Gastroesophageal sphincter (tissue), 4 donors: ENCODE measurements around the gene DNAAF3. TPM values are rescaled to one million over a fixed set of nuclear protein-coding genes. Genes with fewer than 3 reads are reported as not detected.

Experiments used
- ATAC-seq: fragments of 150-250 bp; one replicate; pipeline ENCODE4 v1.9.1; 2016; ENCODE audit warnings: mild to moderate bottlenecking, moderate library complexity
- H3K27ac ChIP-seq, 4 donors: fragments of 200-600 bp; sonication (generic) in 3 of 4; 1 replicate in 3 of 4; 2 replicates in 1 of 4; pipeline ENCODE4 v1.5.1; 2016 to 2019
- H3K27me3 ChIP-seq: fragments of 200-600 bp; sonication (generic); one replicate; pipeline ENCODE4 v1.5.1; 2019
- H3K36me3 ChIP-seq, 2 donors: fragments of 200-600 bp; sonication (generic); one replicate each; pipeline ENCODE4 v1.5.1; 2019; ENCODE audit warnings: control low read depth in 1 of 2
- H3K4me1 ChIP-seq, 3 donors: fragments of 200-600 bp; sonication (generic); 1 replicate in 2 of 3; 2 replicates in 1 of 3; pipeline ENCODE4 v1.5.1; 2016 to 2019; ENCODE audit warnings: control low read depth in 2 of 3
- H3K4me3 ChIP-seq, 2 donors: fragments of 200-600 bp; sonication (generic); one replicate each; pipeline ENCODE4 v1.5.1; 2019; ENCODE audit warnings: mild to moderate bottlenecking in 1 of 2, moderate library complexity in 1 of 2
- H3K9me3 ChIP-seq, 3 donors: fragments of 200-600 bp; sonication (generic); one replicate each; pipeline ENCODE4 v1.5.1; 2017 to 2019; ENCODE audit warnings: control low read depth in 2 of 3
- EP300 ChIP-seq: sonication (generic); formaldehyde crosslinking; IDR thresholded peaks from one replicate; pipeline ENCODE4 v1.6.1; 2017; ENCODE audit warnings: antibody characterized with exemption, mild to moderate bottlenecking
- POLR2A ChIP-seq, 2 donors: fragments of 450-650 bp; IDR thresholded peaks; one replicate each; pipeline ENCODE4 v1.6.1; 2017; ENCODE audit warnings: antibody characterized with exemption in 2 of 2, mild to moderate bottlenecking in 2 of 2, moderate library complexity in 1 of 2
- POLR2AphosphoS5 ChIP-seq: sonication (generic); formaldehyde crosslinking; IDR thresholded peaks from one replicate; pipeline ENCODE4 v1.6.1; 2017; ENCODE audit warnings: antibody characterized with exemption
- WGBS, 2 donors: methylation state at CpG; one replicate each; pipeline ENCODE4 v1.1.5; 2018; ENCODE audit warnings: low coverage in 1 of 2; 5-methylcytosine and 5-hydroxymethylcytosine counted together
- total RNA-seq, 4 donors: library from RNA; depleted of rRNA; stranded (reverse); fragments of >200 nt; gene quantifications; one replicate each; pipeline ENCODE4 v1.1.0, GENCODE V29; 2016
- TF ChIP-seq, protein P1 (sequence below), 4 experiments: fragments of 200-600 bp in 2 of 4; fragments of 450-650 bp in 2 of 4; sonication (generic) in 1 of 4; IDR thresholded peaks; one replicate each; pipeline ENCODE4 v1.5.1; 2017 to 2019; ENCODE audit warnings: antibody characterized with exemption in 4 of 4, mild to moderate bottlenecking in 2 of 4, moderate library complexity in 2 of 4

Gene DNAAF3
- total RNA-seq, 4 donors from 2014 or later, result 0.42 to 0.52 TPM; not detected in 2

DNA sequence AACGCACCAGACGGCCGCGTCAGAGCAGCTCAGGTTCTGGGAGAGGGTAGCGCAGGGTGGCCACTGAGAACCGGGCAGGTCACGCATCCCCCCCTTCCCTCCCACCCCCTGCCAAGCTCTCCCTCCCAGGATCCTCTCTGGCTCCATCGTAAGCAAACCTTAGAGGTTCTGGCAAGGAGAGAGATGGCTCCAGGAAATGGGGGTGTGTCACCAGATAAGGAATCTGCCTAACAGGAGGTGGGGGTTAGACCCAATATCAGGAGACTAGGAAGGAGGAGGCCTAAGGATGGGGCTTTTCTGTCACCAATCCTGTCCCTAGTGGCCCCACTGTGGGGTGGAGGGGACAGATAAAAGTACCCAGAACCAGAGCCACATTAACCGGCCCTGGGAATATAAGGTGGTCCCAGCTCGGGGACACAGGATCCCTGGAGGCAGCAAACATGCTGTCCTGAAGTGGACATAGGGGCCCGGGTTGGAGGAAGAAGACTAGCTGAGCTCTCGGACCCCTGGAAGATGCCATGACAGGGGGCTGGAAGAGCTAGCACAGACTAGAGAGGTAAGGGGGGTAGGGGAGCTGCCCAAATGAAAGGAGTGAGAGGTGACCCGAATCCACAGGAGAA lies 50.9 kb downstream of the DNAAF3 start:
- peak overlapping the region; percentile 90 to 98 (median 97) for H3K27ac ChIP-seq
- H3K4me1 ChIP-seq, result peaks cover 0 to 69% (median 45%) of the 10 kb centered on the region in 3 donors
- TF ChIP-seq, protein P1, sequence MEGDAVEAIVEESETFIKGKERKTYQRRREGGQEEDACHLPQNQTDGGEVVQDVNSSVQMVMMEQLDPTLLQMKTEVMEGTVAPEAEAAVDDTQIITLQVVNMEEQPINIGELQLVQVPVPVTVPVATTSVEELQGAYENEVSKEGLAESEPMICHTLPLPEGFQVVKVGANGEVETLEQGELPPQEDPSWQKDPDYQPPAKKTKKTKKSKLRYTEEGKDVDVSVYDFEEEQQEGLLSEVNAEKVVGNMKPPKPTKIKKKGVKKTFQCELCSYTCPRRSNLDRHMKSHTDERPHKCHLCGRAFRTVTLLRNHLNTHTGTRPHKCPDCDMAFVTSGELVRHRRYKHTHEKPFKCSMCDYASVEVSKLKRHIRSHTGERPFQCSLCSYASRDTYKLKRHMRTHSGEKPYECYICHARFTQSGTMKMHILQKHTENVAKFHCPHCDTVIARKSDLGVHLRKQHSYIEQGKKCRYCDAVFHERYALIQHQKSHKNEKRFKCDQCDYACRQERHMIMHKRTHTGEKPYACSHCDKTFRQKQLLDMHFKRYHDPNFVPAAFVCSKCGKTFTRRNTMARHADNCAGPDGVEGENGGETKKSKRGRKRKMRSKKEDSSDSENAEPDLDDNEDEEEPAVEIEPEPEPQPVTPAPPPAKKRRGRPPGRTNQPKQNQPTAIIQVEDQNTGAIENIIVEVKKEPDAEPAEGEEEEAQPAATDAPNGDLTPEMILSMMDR (IDR thresholded peaks at IDR 0.05), result no peak
- peak; percentile 40 for TF ChIP-seq POLR2AphosphoS5
- no peaks in the 10 kb centered on the region for H3K27me3 ChIP-seq
- 0 to 18% methylated on average over 1 to 12 of the region's 13 CpGs for WGBS, 2 donors
- ATAC-seq, result no peak
- no peaks in the 10 kb centered on the region for H3K9me3 ChIP-seq
- H3K36me3 ChIP-seq, result peaks cover 0 to 9% of the 10 kb centered on the region in 2 donors
- H3K4me3 ChIP-seq, result peak overlapping the region; percentile 64 to 79

DNA sequence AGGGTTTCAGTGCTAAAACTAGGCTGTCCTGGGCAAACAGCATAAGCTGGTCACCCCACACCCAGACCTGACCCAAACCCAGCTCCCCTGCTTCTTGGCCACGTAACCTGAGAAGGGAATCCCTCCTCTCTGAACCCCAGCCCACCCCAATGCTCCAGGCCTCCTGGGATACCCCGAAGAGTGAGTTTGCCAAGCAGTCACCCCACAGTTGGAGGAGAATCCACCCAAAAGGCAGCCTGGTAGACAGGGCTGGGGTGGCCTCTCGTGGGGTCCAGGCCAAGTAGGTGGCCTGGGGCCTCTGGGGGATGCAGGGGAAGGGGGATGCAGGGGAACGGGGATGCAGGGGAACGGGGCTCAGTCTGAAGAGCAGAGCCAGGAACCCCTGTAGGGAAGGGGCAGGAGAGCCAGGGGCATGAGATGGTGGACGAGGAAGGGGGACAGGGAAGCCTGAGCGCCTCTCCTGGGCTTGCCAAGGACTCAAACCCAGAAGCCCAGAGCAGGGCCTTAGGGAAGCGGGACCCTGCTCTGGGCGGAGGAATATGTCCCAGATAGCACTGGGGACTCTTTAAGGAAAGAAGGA lies 51.8 kb downstream of the DNAAF3 start:
- 46 to 58% methylated on average over 6 to 7 of the region's 9 CpGs for WGBS, 2 donors
- ATAC-seq, result no peak
- Histone ChIP-seq H3K27ac (peak overlapping the region; percentile 90 to 98 (median 97)), H3K9me3 (no peaks in the 10 kb centered on the region), H3K4me1 (peaks cover 0 to 78% (median 45%) of the 10 kb centered on the region in 3 donors), H3K27me3 (no peaks in the 10 kb centered on the region), H3K36me3 (peaks cover 0 to 16% of the 10 kb centered on the region in 2 donors), H3K4me3 (peak overlapping the region in 1 of 2 donors; percentile 79)
- no peak for TF ChIP-seq EP300
- no peak for TF ChIP-seq POLR2AphosphoS5
- no peak for TF ChIP-seq POLR2A (IDR thresholded peaks at IDR 0.05)
- TF ChIP-seq, protein P1 (IDR thresholded peaks at IDR 0.05), result no peak

DNA sequence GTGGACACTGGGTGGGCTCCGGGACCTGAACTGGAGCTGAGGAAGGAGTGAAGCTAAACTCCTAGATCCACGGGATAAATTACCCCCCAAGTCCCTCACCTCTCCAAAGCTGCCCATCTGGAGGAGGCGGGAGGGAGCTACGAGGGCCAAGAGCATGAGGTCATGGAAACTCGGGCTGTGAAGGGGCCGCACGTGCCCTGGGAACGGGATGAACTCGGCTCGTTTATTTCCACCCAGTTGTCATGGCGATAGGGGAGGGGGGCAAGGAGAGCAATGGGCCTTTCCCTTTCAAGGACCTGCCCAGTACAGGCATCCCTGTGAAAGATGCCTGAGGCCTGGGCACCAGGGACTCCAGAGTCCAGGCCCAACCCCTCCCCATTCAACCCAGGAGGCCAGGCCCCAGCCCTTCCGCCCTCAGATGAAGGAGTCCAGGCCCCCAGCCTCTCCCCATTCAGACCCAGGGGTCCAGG lies 52.8 kb downstream of the DNAAF3 start:
- TF ChIP-seq POLR2A (IDR thresholded peaks at IDR 0.05) (peak; percentile 17 to 63), POLR2AphosphoS5 (peak; percentile 92), EP300 (peak; percentile 71)
- TF ChIP-seq, protein P1 (IDR thresholded peaks at IDR 0.05), result no peak

DNA sequence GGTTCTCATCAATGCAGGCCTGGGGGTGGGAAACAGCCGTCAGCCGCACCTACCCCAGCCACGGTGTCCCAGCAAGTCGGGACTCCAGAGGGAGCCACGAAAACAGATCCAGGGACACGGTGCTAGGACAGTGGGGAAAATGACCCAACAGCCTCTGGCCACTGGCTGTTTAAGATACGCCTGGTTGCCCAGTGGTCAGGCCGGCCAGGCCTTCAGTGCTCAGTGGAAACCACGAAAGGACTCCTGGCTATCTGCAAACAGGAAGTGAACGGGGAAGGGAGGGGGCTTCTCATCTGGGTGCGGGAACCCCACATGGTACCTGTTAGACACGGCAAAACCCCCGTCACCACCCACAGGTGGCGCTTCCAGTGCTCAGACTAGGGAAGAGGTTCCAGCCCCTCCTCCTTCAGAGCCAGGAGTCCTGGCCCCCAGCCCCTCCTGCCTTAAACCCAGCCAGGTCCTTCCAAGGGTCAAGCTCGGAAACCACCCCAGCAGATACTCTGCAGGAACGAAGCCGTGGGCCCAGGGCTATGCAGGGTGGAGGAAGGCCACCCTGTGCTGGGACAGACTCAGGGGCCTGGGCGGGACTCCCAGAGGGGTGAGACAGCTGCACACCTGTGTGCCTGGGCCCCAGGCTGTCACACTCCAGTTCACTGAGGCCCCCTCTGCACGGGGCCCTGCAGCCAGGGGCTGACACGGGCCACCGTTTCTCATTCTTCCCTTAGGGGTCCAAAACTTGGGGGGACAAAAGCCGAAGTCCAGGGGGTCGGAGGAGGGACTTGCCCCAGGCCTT lies 53.4 kb downstream of the DNAAF3 start:
- TF ChIP-seq EP300 (no peak), POLR2AphosphoS5 (no peak), POLR2A (IDR thresholded peaks at IDR 0.05) (no peak)
- TF ChIP-seq, protein P1 (IDR thresholded peaks at IDR 0.05), result peak in 1 of 4 experiments; percentile 33
- peaks cover 0 to 78% (median 38%) of the 10 kb centered on the region in 3 donors for H3K4me1 ChIP-seq
- ATAC-seq, result no peak
- peaks cover 0 to 29% of the 10 kb centered on the region in 2 donors for H3K36me3 ChIP-seq
- peak overlapping the region; percentile 78 to 98 (median 97) for H3K27ac ChIP-seq
- H3K4me3 ChIP-seq, result peak overlapping the region in 1 of 2 donors; percentile 79
- no peaks in the 10 kb centered on the region for H3K9me3 ChIP-seq
- H3K27me3 ChIP-seq, result no peaks in the 10 kb centered on the region
- WGBS, 2 donors, result 10% methylated on average over 2 of the region's 23 CpGs; no CpG with 5 or more reads in 1 of the 2 donors

More for the DNA sequence above, 52.8 kb downstream of the DNAAF3 start:
- peak overlapping the region in 1 of 2 donors; percentile 79 for H3K4me3 ChIP-seq
- H3K9me3 ChIP-seq, result no peaks in the 10 kb centered on the region
- H3K36me3 ChIP-seq, result peaks cover 0 to 27% of the 10 kb centered on the region in 2 donors
- no peaks in the 10 kb centered on the region for H3K27me3 ChIP-seq
- ATAC-seq, result peak; percentile 73
- 0 to 60% methylated on average over 1 to 5 of the region's 12 CpGs for WGBS, 2 donors
- peaks cover 0 to 84% (median 43%) of the 10 kb centered on the region in 3 donors for H3K4me1 ChIP-seq
- H3K27ac ChIP-seq, result peak overlapping the region; percentile 90 to 98 (median 97)
